Stromal cell of bone marrow (primary cell): ENCODE results near the gene ROCK2.
A peak's percentile ranks its signal among the peaks of the same experiment; 100 is the strongest.
"Not testable (repeated sequence)": the region's sequence is repeated elsewhere in the genome, so short reads cannot be mapped to it uniquely, and the experiment has no call there.

Experiments
- DNase-seq: peaks from one replicate; pipeline ENCODE4 v3.0.0-alpha.2; 2012; ENCODE audit warnings: low read depth

Gene ROCK2

GRCh38 chr2:11177871-11178690 is 166.4 kb downstream of the ROCK2 start:
- no peak for DNase-seq

GRCh38 chr2:11175293-11175795 is 169.1 kb downstream of the ROCK2 start:
- peak; percentile 11 for DNase-seq

GRCh38 chr2:11174222-11174621 is 170.2 kb downstream of the ROCK2 start:
- no peak for DNase-seq

GRCh38 chr2:11169333-11169732 is 175.1 kb downstream of the ROCK2 start:
- DNase-seq = no peak

DNA sequence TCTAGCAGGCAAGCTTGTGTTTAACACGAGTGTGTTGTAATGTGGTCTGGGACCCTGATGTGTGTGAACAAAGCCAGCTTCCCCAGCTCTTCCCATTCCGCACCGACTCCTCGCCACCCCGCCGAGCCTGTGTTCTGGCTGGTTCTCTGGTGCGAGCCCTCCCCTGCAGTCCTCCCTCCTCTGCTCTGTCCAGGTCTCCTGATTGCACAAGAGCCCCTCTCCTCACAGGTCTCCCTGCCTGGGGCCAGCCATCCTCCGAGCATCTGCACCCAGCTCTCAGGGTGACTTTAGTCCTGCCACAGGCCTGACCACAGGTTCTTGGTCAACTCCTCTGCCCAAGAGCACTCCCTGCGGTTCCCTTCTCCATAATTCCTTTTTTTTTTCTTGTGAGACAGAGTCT is 175.9 kb downstream of the ROCK2 start:
- DNase-seq = no peak

- DNase-seq = no peak
These were observed 178.0 kb downstream of the ROCK2 start for GRCh38 chr2:11166476-11166875.

DNA sequence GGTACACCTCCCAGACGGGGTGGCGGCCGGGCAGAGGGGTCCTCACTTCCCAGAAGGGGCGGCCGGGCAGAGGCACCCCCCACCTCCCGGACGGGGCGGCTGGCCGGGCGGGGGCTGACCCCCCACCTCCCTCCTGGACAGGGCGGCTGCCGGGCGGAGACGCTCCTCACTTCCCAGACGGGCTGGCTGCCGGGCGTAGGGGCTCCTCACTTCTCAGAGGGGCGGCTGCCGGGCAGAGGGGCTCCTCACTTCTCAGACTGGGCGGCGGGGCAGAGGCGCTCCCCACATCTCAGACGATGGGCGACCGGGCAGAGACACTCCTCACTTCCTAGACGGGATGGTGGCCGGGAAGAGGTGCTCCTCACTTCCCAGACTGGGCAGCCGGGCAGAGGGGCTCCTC is 179.4 kb downstream of the ROCK2 start:
- DNase-seq = not testable (repeated sequence)

DNA sequence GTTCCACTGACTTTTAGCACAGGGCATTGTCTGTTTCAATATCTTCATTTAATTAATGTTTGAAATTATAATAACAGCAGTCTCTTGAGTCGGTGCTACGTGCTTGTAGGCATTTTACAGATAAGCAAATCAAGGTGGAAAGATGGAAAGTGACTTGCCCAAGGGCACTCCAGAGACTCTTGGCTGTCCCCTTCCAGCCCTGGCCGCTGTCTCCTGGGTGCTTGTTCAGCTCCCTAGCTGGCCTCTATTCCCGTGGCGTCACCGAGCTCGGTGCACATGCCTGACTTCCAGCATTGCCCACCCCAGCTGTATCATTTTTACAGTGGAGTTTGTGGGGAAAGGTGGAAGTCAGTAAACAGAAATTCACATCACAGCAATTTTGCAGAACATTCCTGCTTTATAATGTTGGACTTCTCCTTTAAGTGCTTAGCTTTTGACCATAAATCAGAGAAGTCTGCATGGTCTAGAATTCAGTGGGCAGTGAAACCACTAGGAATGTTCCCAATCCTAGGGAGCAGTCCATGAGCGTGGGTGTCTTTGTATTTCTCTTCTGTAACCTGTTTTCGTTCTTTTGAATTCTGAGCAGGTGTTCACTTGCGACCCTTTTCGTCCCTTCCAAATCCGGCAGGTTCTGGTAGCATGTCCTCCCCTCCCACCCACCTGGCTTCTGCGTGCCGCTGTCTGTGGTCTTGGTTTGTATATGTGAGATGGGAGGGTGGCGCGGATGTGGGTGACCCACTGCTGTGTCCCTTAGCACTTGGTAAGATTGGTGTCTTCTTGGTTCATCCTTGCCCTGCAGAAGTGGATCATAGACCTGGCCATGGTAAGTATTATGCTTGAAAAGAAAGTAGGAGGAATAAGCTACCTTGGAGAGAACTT is 180.8 kb downstream of the ROCK2 start:
- no peak for DNase-seq

- no peak for DNase-seq
These were observed 182.7 kb downstream of the ROCK2 start for GRCh38 chr2:11161747-11162146.

DNA sequence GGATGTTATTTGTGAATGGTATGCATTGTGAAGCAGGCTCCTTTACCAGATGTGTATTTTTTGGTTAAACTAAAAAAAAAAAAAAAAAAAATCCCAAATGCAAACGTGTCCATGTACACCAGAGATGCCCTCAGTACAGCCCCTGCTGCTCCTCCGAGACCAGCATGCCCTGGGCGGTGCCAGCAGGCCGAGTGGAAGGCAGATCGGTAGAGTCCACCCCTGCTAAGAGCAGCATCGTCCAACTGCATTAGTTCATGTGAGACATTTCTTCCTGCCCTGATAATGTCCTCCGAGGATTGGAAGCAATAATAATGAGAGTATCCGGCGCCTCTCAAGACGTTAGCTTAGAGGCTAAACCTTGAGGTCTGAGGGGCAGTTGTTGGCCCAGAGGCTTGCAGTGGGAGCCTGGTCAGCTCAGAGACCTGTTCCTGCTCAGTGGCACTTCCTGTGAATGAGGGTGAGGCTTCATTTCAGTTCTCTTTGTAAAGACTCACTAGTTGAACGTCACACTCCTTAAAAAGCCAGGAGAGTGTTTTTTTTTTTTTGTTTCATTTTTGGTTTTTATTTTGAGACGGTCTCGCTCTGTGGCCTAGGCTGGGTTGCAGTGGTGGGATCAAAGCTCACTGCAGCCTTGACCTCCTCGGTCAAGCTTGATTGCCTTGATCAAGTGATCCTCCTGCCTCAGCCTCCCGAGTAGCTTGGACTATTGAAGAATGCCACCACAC is 183.5 kb downstream of the ROCK2 start:
- no peak for DNase-seq

DNA sequence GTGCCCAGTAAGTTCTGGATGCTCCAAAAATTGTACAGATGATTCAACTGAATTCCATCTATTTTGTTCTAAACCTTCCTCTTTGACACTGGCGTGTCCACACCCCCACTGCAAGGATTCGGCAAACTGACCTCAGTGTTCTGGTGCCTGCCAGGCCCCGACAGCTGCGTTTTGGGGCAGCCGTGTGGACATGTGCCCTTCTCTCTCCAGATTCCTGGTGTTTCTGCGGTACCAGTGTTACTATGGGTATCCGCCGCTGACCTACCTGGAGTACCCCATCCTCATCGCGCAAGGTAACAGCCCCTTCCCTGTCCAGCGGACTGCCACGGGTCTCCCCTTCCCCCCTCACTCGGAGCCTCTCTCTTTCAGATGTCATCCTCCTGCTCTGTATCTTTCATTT is 184.2 kb downstream of the ROCK2 start:
- DNase-seq = no peak

DNA sequence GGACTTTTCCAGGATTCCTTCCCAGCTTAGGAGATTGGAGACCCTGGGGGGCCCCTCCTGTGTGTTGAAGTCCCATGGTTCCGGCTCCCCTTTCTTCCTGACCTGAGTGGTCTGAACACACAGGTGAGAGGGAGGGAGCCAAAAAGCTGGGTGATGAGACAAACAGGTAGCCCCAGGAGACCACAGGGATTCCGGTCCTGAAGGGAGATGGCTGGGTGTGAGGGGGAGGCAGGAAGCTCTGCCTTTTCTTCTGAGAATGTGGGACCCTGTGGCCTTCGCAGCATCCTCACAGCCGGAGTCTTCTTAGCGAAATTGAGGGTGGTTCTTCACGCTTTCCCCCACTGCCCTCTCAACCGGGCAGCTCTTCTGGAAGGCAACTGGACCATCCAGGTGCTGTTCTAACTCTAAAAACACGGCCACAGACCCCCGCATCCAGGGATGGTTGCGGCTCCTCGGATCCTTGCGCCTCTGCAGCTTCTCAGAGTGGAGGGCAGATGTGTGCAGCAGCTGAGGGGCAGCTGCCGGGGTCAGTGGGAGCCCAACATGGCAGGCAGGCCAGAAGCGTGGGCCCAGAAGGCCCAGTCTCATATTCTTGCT is 184.8 kb downstream of the ROCK2 start:
- no peak for DNase-seq

- DNase-seq = no peak
These were observed 185.4 kb downstream of the ROCK2 start for GRCh38 chr2:11158916-11159573.

GRCh38 chr2:11157731-11158130 is 186.7 kb downstream of the ROCK2 start:
- DNase-seq = no peak

GRCh38 chr2:11157296-11157695 is 187.1 kb downstream of the ROCK2 start:
- DNase-seq = no peak

DNA sequence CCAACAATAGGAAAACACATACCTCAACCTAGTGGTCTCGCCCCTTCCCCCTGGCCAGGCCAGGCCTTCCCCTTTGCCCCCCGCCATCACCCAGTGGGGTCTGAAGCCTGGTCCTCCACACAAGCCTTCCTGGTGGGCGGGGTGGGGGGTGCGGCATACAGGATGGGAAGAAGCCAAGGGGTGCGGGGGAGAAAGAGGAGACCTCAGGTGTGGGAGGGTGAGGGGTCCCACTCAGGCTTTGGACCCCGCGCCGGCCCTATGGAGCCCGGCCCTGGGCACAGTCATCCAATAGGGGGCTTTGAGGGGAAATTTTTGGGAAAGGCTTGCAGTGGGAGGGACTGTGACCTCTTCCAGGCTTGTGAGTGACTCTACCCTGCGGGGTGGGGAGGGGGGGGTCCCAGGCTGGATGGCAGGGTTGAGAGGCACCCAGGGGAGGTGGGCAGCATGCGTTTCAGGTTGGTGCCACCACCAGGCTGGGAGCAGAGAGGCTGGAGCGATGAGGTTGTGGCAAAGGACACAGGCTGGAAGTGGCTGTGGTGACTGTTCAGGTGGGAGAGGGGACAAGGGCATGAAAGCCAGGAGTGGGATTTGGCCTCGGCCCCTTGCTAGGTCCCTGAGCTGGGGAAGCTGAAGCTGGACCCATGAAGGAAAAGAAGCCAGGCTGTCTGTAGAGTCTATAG is 187.9 kb downstream of the ROCK2 start:
- no peak for DNase-seq

- peak; percentile 63 for DNase-seq
These were observed 188.9 kb downstream of the ROCK2 start, which contains the start of gene SLC66A3 for GRCh38 chr2:11155381-11156035. Gene SLC66A3, plus strand, starts transcription at chr2:11155467. Its CDS starts 80 bp downstream, at chr2:11155547.

DNA sequence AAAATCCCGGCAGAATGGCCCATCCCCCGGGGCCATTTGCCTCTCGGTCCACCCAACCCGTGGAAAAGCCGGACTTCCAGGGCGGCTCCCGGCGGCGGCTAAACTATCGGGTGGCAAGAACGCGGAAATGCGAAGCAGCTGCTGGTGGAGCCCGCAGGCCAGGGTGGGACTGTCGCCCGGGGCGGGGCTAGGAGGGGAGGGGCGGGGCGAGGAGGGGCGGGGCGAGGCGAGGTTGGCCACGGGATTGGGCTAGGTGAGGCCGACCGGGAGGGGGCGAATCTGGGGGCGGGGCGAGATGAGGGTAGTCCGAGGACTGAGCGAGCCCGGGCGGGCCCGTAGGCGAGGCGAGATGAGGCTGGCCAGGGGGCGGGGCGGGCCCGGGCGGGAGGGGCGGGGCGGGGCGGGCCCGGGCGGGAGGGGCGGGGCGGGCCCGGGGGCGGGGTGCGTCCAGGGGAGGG is 189.5 kb downstream of the ROCK2 start:
- peak; percentile 90 for DNase-seq

- no peak for DNase-seq
These were observed 190.2 kb downstream of the ROCK2 start for GRCh38 chr2:11154016-11154922.
